Chondrocyte (in vitro differentiated cells): ENCODE measurements around the gene KIAA0825. TPM values are rescaled to one million over a fixed set of nuclear protein-coding genes. Genes with fewer than 3 reads are reported as not detected.

ENCODE experiments used
- DNase-seq: peaks from one replicate; pipeline ENCODE4 v3.0.0; 2021; ENCODE audit warnings: mixed read lengths, low spot score
- H3K27ac Mint-ChIP-seq: one replicate; pipeline ENCODE4 v1.8.0; 2021; ENCODE audit warnings: mild to moderate bottlenecking, moderate library complexity, mixed read lengths; ENCODE audit not compliant: unreplicated experiment
- H3K27me3 Mint-ChIP-seq: 2 replicates; pipeline ENCODE4 v1.8.0; 2021; ENCODE audit warnings: low read depth, mixed read lengths
- H3K36me3 Mint-ChIP-seq: 2 replicates; pipeline ENCODE4 v1.8.0; 2021; ENCODE audit warnings: low read depth, mixed read lengths
- H3K4me1 Mint-ChIP-seq: 2 replicates; pipeline ENCODE4 v1.8.0; 2021; ENCODE audit warnings: low read depth, mild to moderate bottlenecking, mixed read lengths
- H3K4me3 Mint-ChIP-seq: one replicate; pipeline ENCODE4 v1.8.0; 2021; ENCODE audit warnings: mild to moderate bottlenecking, moderate library complexity, mixed read lengths; ENCODE audit not compliant: unreplicated experiment
- H3K9me3 Mint-ChIP-seq: 2 replicates; pipeline ENCODE4 v1.8.0; 2021; ENCODE audit warnings: low read depth, mixed read lengths
- CTCF ChIP-seq: fragments of 200-600 bp; sonication (generic); IDR thresholded peaks from 2 replicates; pipeline ENCODE4 v1.5.0; 2021; ENCODE audit warnings: antibody characterized with exemption, mild to moderate bottlenecking, moderate library complexity
- total RNA-seq: library from RNA; stranded (reverse); gene quantifications from 3 replicates; pipeline ENCODE4 v1.2.1, GENCODE V29; 2021

KIAA0825 gene
- total RNA-seq, 1 donor from 2014 or later = 3.4 TPM

- no peak for TF ChIP-seq CTCF
- H3K9me3 Mint-ChIP-seq = peaks cover 7% of the 10 kb centered on the region
- no peaks in the 10 kb centered on the region for H3K27me3 Mint-ChIP-seq
- H3K4me1 Mint-ChIP-seq = peaks cover 23% of the 10 kb centered on the region
- no peaks in the 10 kb centered on the region for H3K36me3 Mint-ChIP-seq
- no peak for DNase-seq
- H3K4me3 Mint-ChIP-seq = no peak overlapping the region
- no peak overlapping the region for H3K27ac Mint-ChIP-seq
Measured at GRCh38 chr5:94113087-94113486, 505.3 kb downstream of the KIAA0825 start.

- TF ChIP-seq CTCF = peak; percentile 59
- H3K9me3 Mint-ChIP-seq = peaks cover 11% of the 10 kb centered on the region
- peaks cover 3% of the 10 kb centered on the region for H3K36me3 Mint-ChIP-seq
- peaks cover 23% of the 10 kb centered on the region for H3K4me1 Mint-ChIP-seq
- peak; percentile 99 for DNase-seq
- peak overlapping the region; percentile 95 for H3K27ac Mint-ChIP-seq
- H3K27me3 Mint-ChIP-seq = no peaks in the 10 kb centered on the region
- peak overlapping the region; percentile 86 for H3K4me3 Mint-ChIP-seq
Measured at GRCh38 chr5:94111209-94112004, 507.0 kb downstream of the KIAA0825 start.

DNA sequence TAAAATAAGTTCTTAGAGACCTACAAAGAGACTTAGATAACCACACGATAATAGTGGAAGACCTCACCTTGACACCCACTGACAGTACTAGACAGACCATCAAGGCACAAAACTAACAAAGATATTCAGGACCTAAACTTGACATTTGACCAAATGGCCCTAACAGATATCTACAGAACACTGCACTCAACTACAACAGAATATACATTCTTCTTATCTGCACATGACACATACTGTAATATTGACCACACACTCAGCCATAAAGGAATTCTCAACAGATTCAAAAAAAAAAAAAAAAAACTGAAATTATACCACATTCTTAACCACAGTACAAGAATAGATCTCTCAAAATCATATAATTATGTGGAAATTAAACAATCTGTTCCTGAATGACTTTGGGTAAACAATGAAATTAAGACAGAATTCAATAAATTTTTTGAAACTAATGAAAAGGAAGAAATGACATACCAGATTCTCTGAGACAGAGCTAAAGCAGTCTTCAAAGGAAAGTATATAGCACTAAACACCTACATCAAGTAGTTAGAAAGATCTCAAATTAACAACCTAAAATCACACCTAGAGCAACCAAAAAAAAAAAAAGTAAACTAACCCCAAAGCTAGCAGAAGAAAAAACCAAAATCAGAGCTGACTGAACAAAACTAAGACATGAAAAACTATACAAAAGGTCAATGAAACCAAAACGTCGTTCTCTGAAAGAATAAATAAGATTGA is 514.7 kb downstream of the KIAA0825 start:
- H3K9me3 Mint-ChIP-seq = peaks cover 33% of the 10 kb centered on the region
- H3K27me3 Mint-ChIP-seq = no peaks in the 10 kb centered on the region
- H3K36me3 Mint-ChIP-seq = peaks cover 7% of the 10 kb centered on the region

More for the DNA sequence above, 514.7 kb downstream of the KIAA0825 start:
- Mint-ChIP-seq H3K4me1 (peaks cover 8% of the 10 kb centered on the region), H3K4me3 (no peak overlapping the region), H3K27ac (no peak overlapping the region)
- no peak for TF ChIP-seq CTCF
- DNase-seq = no peak

Other genes with a start within 250 kb of the KIAA0825 start
- gene SLF1, start 65 bp upstream of the KIAA0825 start, total RNA-seq = 2.6 to 5.4 TPM (median 3.9 TPM) in 3 replicates